Endothelial cell (in vitro differentiated cells): ENCODE data around the gene FOXK1. TPM values are rescaled to one million over a fixed set of nuclear protein-coding genes. Genes with fewer than 3 reads are reported as not detected.

Experiments
- DNase-seq: peaks from one replicate; pipeline ENCODE4 v3.0.0; 2021; ENCODE audit warnings: low spot score
- H3K27ac Mint-ChIP-seq: one replicate; pipeline ENCODE4 v1.8.0; 2021; ENCODE audit warnings: mixed read lengths, inconsistent platforms; ENCODE audit not compliant: unreplicated experiment
- H3K27me3 Mint-ChIP-seq: one replicate; pipeline ENCODE4 v1.8.0; 2021; ENCODE audit warnings: mild to moderate bottlenecking, moderate library complexity, mixed read lengths, inconsistent platforms; ENCODE audit not compliant: unreplicated experiment
- H3K36me3 Mint-ChIP-seq: one replicate; pipeline ENCODE4 v1.8.0; 2021; ENCODE audit warnings: mild to moderate bottlenecking, low read depth, mixed read lengths, inconsistent platforms; ENCODE audit not compliant: unreplicated experiment
- H3K4me1 Mint-ChIP-seq: one replicate; pipeline ENCODE4 v1.8.0; 2021; ENCODE audit warnings: mild to moderate bottlenecking, mixed read lengths, inconsistent platforms; ENCODE audit not compliant: unreplicated experiment
- H3K4me3 Mint-ChIP-seq: one replicate; pipeline ENCODE4 v1.8.0; 2021; ENCODE audit warnings: mild to moderate bottlenecking, mixed read lengths, inconsistent platforms; ENCODE audit not compliant: unreplicated experiment
- H3K9me3 Mint-ChIP-seq: one replicate; pipeline ENCODE4 v1.8.0; 2021; ENCODE audit warnings: mixed read lengths, inconsistent platforms; ENCODE audit not compliant: unreplicated experiment
- total RNA-seq: library from RNA; stranded (reverse); fragmentation: NEBNext Ultra II Directional; extraction: Animal tissue kit (Norgen Biotek cat#: 25700); gene quantifications from one replicate; pipeline ENCODE4 v1.2.1, GENCODE V29; 2021; ENCODE audit not compliant: unreplicated experiment
- TF ChIP-seq, protein P1 (sequence below): fragments of 200-600 bp; sonication (generic); IDR thresholded peaks from one replicate; pipeline ENCODE4 v1.5.0; 2021; ENCODE audit warnings: antibody characterized with exemption; ENCODE audit not compliant: unreplicated experiment

Gene FOXK1
- total RNA-seq, 1 donor from 2014 or later = 73.8 TPM

DNA sequence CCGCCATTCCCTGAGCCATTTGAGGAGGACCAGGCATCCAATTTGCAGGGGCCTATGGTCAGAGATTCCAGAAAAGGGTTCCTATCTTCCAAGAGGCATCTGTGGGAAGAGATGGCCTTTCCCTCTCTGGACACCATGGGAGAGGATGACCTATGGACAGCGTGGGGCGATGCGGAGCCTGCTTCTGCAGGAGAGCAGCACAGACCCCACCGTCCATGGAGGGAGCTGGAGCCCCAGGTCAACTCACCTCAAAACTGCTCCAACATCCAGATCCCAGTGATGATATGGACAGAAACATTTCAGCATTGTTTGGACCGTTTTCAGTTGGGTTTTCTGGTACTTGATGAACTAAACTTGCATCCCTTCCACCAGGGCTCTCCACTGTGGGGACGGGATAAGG lies 34.0 kb upstream of the FOXK1 start:
- H3K27ac Mint-ChIP-seq = no peak overlapping the region
- no peaks in the 10 kb centered on the region for H3K4me1 Mint-ChIP-seq
- TF ChIP-seq, protein P1, sequence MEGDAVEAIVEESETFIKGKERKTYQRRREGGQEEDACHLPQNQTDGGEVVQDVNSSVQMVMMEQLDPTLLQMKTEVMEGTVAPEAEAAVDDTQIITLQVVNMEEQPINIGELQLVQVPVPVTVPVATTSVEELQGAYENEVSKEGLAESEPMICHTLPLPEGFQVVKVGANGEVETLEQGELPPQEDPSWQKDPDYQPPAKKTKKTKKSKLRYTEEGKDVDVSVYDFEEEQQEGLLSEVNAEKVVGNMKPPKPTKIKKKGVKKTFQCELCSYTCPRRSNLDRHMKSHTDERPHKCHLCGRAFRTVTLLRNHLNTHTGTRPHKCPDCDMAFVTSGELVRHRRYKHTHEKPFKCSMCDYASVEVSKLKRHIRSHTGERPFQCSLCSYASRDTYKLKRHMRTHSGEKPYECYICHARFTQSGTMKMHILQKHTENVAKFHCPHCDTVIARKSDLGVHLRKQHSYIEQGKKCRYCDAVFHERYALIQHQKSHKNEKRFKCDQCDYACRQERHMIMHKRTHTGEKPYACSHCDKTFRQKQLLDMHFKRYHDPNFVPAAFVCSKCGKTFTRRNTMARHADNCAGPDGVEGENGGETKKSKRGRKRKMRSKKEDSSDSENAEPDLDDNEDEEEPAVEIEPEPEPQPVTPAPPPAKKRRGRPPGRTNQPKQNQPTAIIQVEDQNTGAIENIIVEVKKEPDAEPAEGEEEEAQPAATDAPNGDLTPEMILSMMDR = no peak
- peaks cover 2% of the 10 kb centered on the region for H3K27me3 Mint-ChIP-seq
- no peak overlapping the region for H3K4me3 Mint-ChIP-seq
- DNase-seq = no peak
- no peaks in the 10 kb centered on the region for H3K36me3 Mint-ChIP-seq
- peaks cover 9% of the 10 kb centered on the region for H3K9me3 Mint-ChIP-seq

DNA sequence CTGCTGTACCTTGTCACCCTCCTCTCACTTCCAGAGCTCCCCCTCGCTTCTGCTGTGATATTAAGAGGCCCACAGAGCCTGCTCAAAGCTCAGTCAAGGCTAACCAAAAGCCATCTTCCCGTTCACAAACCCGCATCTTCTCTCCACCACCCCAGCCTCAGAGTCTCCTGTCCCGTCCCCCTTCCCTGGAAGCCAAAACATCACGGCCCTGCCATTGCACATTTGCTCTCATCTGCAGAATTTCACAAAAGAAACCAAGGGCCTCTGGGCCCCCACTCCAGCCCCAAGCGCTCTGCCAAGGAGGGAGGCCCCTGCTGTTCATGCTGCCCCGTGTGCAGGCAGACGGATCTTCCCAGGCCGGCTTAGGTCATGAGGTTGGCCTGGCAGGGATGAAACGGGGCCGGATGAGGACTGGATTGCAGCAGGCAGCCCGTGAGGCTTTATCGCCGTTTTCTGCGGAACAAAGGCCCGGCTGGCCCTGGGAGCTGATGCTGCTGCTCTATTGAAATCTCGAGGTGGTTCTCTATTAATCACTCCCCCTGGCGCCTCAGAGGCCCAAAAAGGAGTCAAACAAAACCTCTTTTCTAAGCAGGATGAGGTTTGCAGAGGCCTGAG lies 31.6 kb upstream of the FOXK1 start:
- peaks cover 9% of the 10 kb centered on the region for H3K9me3 Mint-ChIP-seq
- H3K27me3 Mint-ChIP-seq = peaks cover 2% of the 10 kb centered on the region
- H3K27ac Mint-ChIP-seq = no peak overlapping the region
- H3K4me3 Mint-ChIP-seq = no peak overlapping the region
- H3K36me3 Mint-ChIP-seq = no peaks in the 10 kb centered on the region
- H3K4me1 Mint-ChIP-seq = no peaks in the 10 kb centered on the region
- TF ChIP-seq, protein P1 = no peak
- DNase-seq = no peak

DNA sequence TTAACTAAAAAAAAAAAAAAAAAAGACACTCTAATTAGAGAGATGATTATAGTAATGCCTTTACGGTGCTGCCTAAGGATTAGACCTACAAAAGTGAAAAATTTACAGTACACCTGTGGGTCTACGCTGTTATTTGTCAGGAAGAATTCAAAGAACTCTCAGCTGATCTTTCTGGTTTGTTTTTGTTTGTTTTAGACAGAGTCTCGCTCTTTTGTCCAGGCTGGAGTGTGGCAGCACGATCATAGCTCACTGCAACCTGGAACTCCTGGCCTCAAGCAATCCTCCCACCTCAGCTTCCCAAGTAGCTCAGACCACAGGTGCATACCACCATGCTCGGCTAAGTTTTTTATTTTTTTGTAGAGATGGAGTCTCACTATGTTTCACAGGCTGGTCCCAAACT lies 28.3 kb upstream of the FOXK1 start:
- H3K9me3 Mint-ChIP-seq = peaks cover 18% of the 10 kb centered on the region
- TF ChIP-seq, protein P1 = no peak
- no peak for DNase-seq
- no peaks in the 10 kb centered on the region for H3K4me1 Mint-ChIP-seq
- peaks cover 5% of the 10 kb centered on the region for H3K36me3 Mint-ChIP-seq
- H3K27me3 Mint-ChIP-seq = peaks cover 2% of the 10 kb centered on the region
- no peak overlapping the region for H3K27ac Mint-ChIP-seq
- no peak overlapping the region for H3K4me3 Mint-ChIP-seq

DNA sequence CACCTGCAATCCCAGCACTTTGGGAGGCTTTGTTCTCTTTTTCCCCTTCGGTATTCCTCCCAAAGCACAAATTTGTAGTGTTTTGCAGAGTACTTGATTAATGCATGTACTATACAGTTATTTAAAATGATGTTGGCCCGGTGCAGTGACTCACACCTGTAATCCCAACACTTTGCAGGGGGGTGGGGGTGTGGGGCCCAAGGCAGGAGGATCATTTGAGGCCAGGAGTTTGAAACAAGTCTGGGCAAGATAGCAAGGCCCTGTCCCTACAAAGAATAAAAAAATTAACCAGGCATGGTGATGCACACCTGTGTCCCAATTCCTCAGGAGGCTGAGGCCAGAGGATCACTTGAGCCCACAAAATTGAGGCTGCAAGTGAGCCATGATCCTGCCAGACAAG lies 26.8 kb upstream of the FOXK1 start:
- no peak overlapping the region for H3K27ac Mint-ChIP-seq
- no peak for DNase-seq
- H3K27me3 Mint-ChIP-seq = peaks cover 2% of the 10 kb centered on the region
- H3K4me3 Mint-ChIP-seq = no peak overlapping the region
- TF ChIP-seq, protein P1 = no peak
- H3K36me3 Mint-ChIP-seq = peaks cover 5% of the 10 kb centered on the region
- peaks cover 18% of the 10 kb centered on the region for H3K9me3 Mint-ChIP-seq
- peaks cover 4% of the 10 kb centered on the region for H3K4me1 Mint-ChIP-seq

DNA sequence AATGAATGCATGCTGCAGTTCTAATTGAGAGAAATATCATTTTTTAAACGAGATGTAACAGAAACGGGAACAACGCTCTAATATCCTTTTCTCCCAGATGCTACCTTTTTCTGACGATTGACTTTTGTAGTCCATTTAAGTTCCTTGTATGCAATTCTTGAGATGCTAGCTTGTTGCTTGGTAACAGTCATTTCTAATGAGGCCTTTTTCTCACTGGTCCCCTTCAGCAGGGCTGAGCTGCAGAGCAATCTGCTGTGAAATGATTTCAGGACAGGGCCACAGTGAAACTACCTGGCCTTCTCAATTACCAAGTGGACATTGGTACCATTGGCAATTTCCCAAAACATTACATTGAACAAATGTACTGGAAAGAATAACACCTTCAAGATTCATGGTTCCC lies 26.2 kb upstream of the FOXK1 start:
- Mint-ChIP-seq H3K9me3 (peaks cover 18% of the 10 kb centered on the region), H3K27ac (no peak overlapping the region), H3K27me3 (peaks cover 2% of the 10 kb centered on the region)

More for the DNA sequence above, 26.2 kb upstream of the FOXK1 start:
- peaks cover 5% of the 10 kb centered on the region for H3K36me3 Mint-ChIP-seq
- H3K4me3 Mint-ChIP-seq = no peak overlapping the region
- no peak for DNase-seq
- TF ChIP-seq, protein P1 = no peak
- H3K4me1 Mint-ChIP-seq = peaks cover 4% of the 10 kb centered on the region
